SK-N-SH (cell line): ENCODE measurements around the gene CRAT. TPM values are rescaled to one million over a fixed set of nuclear protein-coding genes. Genes with fewer than 3 reads are reported as not detected.

ENCODE experiments used
- CTCF ChIA-PET: fragments of 300-600, 350-600 bp; formaldehyde crosslinking; extraction: SDS; loops from one replicate; lab custom pipeline; 2021; lab: Yijun Ruan, JAX
- POLR2A ChIA-PET: fragments of 350-600 bp; sonication (Branson Sonifier 250); formaldehyde crosslinking; extraction: SDS; loops from one replicate; lab custom pipeline; 2020; ENCODE audit warnings: antibody characterized with exemption, inconsistent platforms; lab: Yijun Ruan, JAX
- DNase-seq: peaks from one replicate; pipeline ENCODE4 v3.0.0; 2012
- H2AFZ ChIP-seq: fragments of 200-600 bp; sonication (generic); 2 replicates; pipeline ENCODE4 v1.8.1; 2016; ENCODE audit warnings: antibody characterized with exemption, mild to moderate bottlenecking, low read depth
- H3F3A ChIP-seq: fragments of 200-600 bp; sonication (generic); replicated peaks from 2 replicates; pipeline ENCODE3; 2016; ENCODE audit warnings: antibody characterized with exemption, mild to moderate bottlenecking; ENCODE audit not compliant: insufficient read depth
- H3K27ac ChIP-seq, 2 experiments: fragments of 200-500 bp in 1 of 2; fragments of 200-600 bp in 1 of 2; sonication (Bioruptor generic) in 1 of 2; sonication (generic), shearing (Covaris generic) in 1 of 2; 2 replicates each; pipeline versions ENCODE4 v1.5.1 to v1.6.1; 2014 to 2016; ENCODE audit warnings: low read depth in 2 of 2, inconsistent platforms in 1 of 2, low read length in 1 of 2, mild to moderate bottlenecking in 1 of 2, mixed read lengths in 1 of 2
- H3K27me3 ChIP-seq: fragments of 200-600 bp; sonication (generic), shearing (Covaris generic); 2 replicates; pipeline ENCODE4 v1.6.1; 2016; ENCODE audit warnings: mixed run types; ENCODE audit not compliant: insufficient read depth
- H3K36me3 ChIP-seq, 2 experiments: fragments of 200-500 bp in 1 of 2; fragments of 200-600 bp in 1 of 2; sonication (Bioruptor generic) in 1 of 2; sonication (generic) in 1 of 2; replicated peaks in 1 of 2; 2 replicates each; pipeline versions ENCODE3 to v1.5.1; 2014 to 2016; ENCODE audit warnings: low read length in 1 of 2, mild to moderate bottlenecking in 1 of 2; ENCODE audit not compliant: insufficient read depth in 2 of 2, control insufficient read depth in 1 of 2
- H3K4me1 ChIP-seq, 2 experiments: fragments of 200-500 bp in 1 of 2; fragments of 200-600 bp in 1 of 2; sonication (Bioruptor generic) in 1 of 2; sonication (generic), shearing (Covaris generic) in 1 of 2; 2 replicates each; pipeline versions ENCODE4 v1.5.1 to v1.6.1; 2014 to 2016; ENCODE audit warnings: low read depth in 1 of 2, low read length in 1 of 2, mixed run types in 1 of 2; ENCODE audit not compliant: insufficient read depth in 2 of 2, control insufficient read depth in 1 of 2
- H3K4me2 ChIP-seq: fragments of 200-600 bp; sonication (generic), shearing (Covaris generic); 2 replicates; pipeline ENCODE4 v1.6.1; 2017; ENCODE audit warnings: mixed run types
- H3K4me3 ChIP-seq, 2 experiments: fragments of 200-500 bp in 1 of 2; fragments of 200-600 bp in 1 of 2; sonication (Bioruptor generic) in 1 of 2; sonication (generic), shearing (Covaris generic) in 1 of 2; 2 replicates each; pipeline versions ENCODE4 v1.5.1 to v1.8.1; 2014 to 2016; ENCODE audit warnings: low read depth in 2 of 2, inconsistent platforms in 1 of 2, low read length in 1 of 2, mild to moderate bottlenecking in 1 of 2, mixed read lengths in 1 of 2, moderate library complexity in 1 of 2
- H3K79me2 ChIP-seq: fragments of 200-600 bp; sonication (generic); 2 replicates; pipeline ENCODE4 v1.8.1; 2017; ENCODE audit warnings: mild to moderate bottlenecking; ENCODE audit not compliant: insufficient read depth
- H3K9ac ChIP-seq: fragments of 200-600 bp; sonication (generic); 2 replicates; pipeline ENCODE4 v1.6.1; 2017; ENCODE audit warnings: mixed run types
- H3K9me2 ChIP-seq: fragments of 200-600 bp; sonication (generic); 2 replicates; pipeline ENCODE4 v1.6.1; 2017; ENCODE audit warnings: mixed run types
- H3K9me3 ChIP-seq: fragments of 200-600 bp; sonication (generic); 2 replicates; pipeline ENCODE4 v1.6.1; 2017; ENCODE audit warnings: mixed run types, mild to moderate bottlenecking, moderate library complexity
- H4K20me1 ChIP-seq: fragments of 200-600 bp; sonication (generic); 2 replicates; pipeline ENCODE4 v1.6.1; 2017; ENCODE audit warnings: mild to moderate bottlenecking, mixed run types; ENCODE audit not compliant: insufficient read depth
- ELF1 ChIP-seq: IDR thresholded peaks from 2 replicates; pipeline ENCODE4 v1.4.0; 2012
- FOSL2 ChIP-seq: IDR thresholded peaks from 2 replicates; pipeline ENCODE4 v1.4.0; 2012; ENCODE audit warnings: low read depth, mild to moderate bottlenecking, moderate library complexity, borderline replicate concordance
- MEF2A ChIP-seq: IDR thresholded peaks from 2 replicates; pipeline ENCODE4 v1.4.0; 2012; ENCODE audit warnings: low read depth, borderline replicate concordance
- MXI1 ChIP-seq: IDR thresholded peaks from 2 replicates; pipeline ENCODE4 v1.6.1; 2012; ENCODE audit warnings: mild to moderate bottlenecking, low read depth, low read length, improper control_type of control experiment
- RCOR1 ChIP-seq: fragments of 150-350 bp; IDR thresholded peaks from 2 replicates; pipeline ENCODE4 v1.6.1; 2017; ENCODE audit warnings: antibody characterized with exemption, low read length
- RXRA ChIP-seq: IDR thresholded peaks from 2 replicates; pipeline ENCODE4 v1.4.0; 2012; ENCODE audit warnings: low read depth, mild to moderate bottlenecking, borderline replicate concordance
- SIN3A ChIP-seq: IDR thresholded peaks from 2 replicates; pipeline ENCODE4 v1.6.1; 2012; ENCODE audit warnings: low read depth, mild to moderate bottlenecking, low read length, moderate library complexity, borderline replicate concordance
- TAF1 ChIP-seq: IDR thresholded peaks from 2 replicates; pipeline ENCODE4 v1.6.1; 2012; ENCODE audit warnings: low read depth, mild to moderate bottlenecking, low read length, moderate library complexity, borderline replicate concordance
- TEAD4 ChIP-seq: IDR thresholded peaks from 2 replicates; pipeline ENCODE4 v1.4.0; 2012; ENCODE audit warnings: mild to moderate bottlenecking, borderline replicate concordance; ENCODE audit not compliant: insufficient read depth
- YY1 ChIP-seq: IDR thresholded peaks from 2 replicates; pipeline ENCODE4 v1.4.0; 2012; ENCODE audit warnings: low read depth, mild to moderate bottlenecking
- WGBS: methylation state at CpG from one replicate; pipeline ENCODE4 v1.1.6; 2017; ENCODE audit warnings: low lambda C conversion rate; 5-methylcytosine and 5-hydroxymethylcytosine counted together
- polyA plus RNA-seq, 3 experiments: library from polyadenylated mRNA; depleted of rRNA; stranded (reverse); fragments of >200 nt; gene quantifications; 2 replicates each; pipeline ENCODE4 v1.2.3, GENCODE V29; 2012
- TF ChIP-seq, protein P1 (sequence below): fragments of 150-350 bp; IDR thresholded peaks from 2 replicates; pipeline ENCODE4 v1.6.1; 2016; ENCODE audit warnings: mild to moderate bottlenecking, low read depth, low read length
- TF ChIP-seq, protein P2 (sequence below): fragments of 200-600 bp; sonication (generic); IDR thresholded peaks from 2 replicates; pipeline ENCODE4 v1.6.1; 2017; ENCODE audit warnings: antibody characterized with exemption, mild to moderate bottlenecking, moderate library complexity
- TF ChIP-seq, protein P3 (sequence below): IDR thresholded peaks from 2 replicates; pipeline ENCODE4 v1.4.0; 2012; ENCODE audit warnings: low read depth, borderline replicate concordance

The CRAT gene
- polyA plus RNA-seq, 1 of the 3 experiments (the other 2 are of a cell fraction): 44.5 TPM

GRCh38 chr9:129111528-129112151, 1.0 kb upstream of the CRAT start:
- POLR2A ChIA-PET: interaction anchor here (2.0 kb wide), 1 partner anchor 20 kb away, joined by 5 read pairs; no protein-coding TSS in a partner anchor
- CTCF ChIA-PET: interaction anchor here (0.6 to 8.4 kb wide), 11 partner anchors 10 to 1326 kb away, joined by 3 to 52 read pairs (median 4); partner anchors contain the start of gene CDK9
- peaks cover 11 to 19% of the 10 kb centered on the region in 2 experiments; a peak in 2 of 4 replicates for H3K4me1 ChIP-seq
- peak overlapping the region; percentile 92 for H3K9ac ChIP-seq
- TF ChIP-seq, protein P1, sequence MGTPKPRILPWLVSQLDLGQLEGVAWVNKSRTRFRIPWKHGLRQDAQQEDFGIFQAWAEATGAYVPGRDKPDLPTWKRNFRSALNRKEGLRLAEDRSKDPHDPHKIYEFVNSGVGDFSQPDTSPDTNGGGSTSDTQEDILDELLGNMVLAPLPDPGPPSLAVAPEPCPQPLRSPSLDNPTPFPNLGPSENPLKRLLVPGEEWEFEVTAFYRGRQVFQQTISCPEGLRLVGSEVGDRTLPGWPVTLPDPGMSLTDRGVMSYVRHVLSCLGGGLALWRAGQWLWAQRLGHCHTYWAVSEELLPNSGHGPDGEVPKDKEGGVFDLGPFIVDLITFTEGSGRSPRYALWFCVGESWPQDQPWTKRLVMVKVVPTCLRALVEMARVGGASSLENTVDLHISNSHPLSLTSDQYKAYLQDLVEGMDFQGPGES: no peak
- TF ChIP-seq, protein P2, sequence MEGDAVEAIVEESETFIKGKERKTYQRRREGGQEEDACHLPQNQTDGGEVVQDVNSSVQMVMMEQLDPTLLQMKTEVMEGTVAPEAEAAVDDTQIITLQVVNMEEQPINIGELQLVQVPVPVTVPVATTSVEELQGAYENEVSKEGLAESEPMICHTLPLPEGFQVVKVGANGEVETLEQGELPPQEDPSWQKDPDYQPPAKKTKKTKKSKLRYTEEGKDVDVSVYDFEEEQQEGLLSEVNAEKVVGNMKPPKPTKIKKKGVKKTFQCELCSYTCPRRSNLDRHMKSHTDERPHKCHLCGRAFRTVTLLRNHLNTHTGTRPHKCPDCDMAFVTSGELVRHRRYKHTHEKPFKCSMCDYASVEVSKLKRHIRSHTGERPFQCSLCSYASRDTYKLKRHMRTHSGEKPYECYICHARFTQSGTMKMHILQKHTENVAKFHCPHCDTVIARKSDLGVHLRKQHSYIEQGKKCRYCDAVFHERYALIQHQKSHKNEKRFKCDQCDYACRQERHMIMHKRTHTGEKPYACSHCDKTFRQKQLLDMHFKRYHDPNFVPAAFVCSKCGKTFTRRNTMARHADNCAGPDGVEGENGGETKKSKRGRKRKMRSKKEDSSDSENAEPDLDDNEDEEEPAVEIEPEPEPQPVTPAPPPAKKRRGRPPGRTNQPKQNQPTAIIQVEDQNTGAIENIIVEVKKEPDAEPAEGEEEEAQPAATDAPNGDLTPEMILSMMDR: no peak
- TF ChIP-seq RCOR1 (no peak), MXI1 (0 out of 2 replicates have a peak, but pooled peaks have one; percentile 2), ELF1 (no peak), FOSL2 (no peak), TEAD4 (no peak), TAF1 (no peak), YY1 (peak; percentile 85; the same call in 1 of the 2 replicates), MEF2A (no peak), RXRA (no peak), SIN3A (peak; percentile 35; the same call in 1 of the 2 replicates)
- TF ChIP-seq, protein P3, sequence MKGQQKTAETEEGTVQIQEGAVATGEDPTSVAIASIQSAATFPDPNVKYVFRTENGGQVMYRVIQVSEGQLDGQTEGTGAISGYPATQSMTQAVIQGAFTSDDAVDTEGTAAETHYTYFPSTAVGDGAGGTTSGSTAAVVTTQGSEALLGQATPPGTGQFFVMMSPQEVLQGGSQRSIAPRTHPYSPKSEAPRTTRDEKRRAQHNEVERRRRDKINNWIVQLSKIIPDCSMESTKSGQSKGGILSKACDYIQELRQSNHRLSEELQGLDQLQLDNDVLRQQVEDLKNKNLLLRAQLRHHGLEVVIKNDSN: no peak
- no peaks in the 10 kb centered on the region for H3K9me3 ChIP-seq
- peaks cover 0 to 5% of the 10 kb centered on the region in 2 experiments for H3K36me3 ChIP-seq
- peak; percentile 69 for DNase-seq
- peak overlapping the region; percentile 100 for H3K4me2 ChIP-seq
- peak overlapping the region; percentile 87 for H2AFZ ChIP-seq
- under 1% methylated on average over 26 of the region's 37 CpGs for WGBS
- H3K4me3 ChIP-seq: peak overlapping the region; percentile 88 to 91
- peaks cover 75% of the 10 kb centered on the region for H3K79me2 ChIP-seq
- no peaks in the 10 kb centered on the region for H4K20me1 ChIP-seq
- no peaks in the 10 kb centered on the region for H3K9me2 ChIP-seq
- peak overlapping the region; percentile 97 for H3K27ac ChIP-seq
- H3F3A ChIP-seq: peaks cover 10% of the 10 kb centered on the region
- H3K27me3 ChIP-seq: no peaks in the 10 kb centered on the region
